ENCODE results near the gene ZNF423.
"Not testable (repeated sequence)": the region's sequence is repeated elsewhere in the genome, so short reads cannot be mapped to it uniquely, and the experiment has no call there.

ZNF423 gene

DNA sequence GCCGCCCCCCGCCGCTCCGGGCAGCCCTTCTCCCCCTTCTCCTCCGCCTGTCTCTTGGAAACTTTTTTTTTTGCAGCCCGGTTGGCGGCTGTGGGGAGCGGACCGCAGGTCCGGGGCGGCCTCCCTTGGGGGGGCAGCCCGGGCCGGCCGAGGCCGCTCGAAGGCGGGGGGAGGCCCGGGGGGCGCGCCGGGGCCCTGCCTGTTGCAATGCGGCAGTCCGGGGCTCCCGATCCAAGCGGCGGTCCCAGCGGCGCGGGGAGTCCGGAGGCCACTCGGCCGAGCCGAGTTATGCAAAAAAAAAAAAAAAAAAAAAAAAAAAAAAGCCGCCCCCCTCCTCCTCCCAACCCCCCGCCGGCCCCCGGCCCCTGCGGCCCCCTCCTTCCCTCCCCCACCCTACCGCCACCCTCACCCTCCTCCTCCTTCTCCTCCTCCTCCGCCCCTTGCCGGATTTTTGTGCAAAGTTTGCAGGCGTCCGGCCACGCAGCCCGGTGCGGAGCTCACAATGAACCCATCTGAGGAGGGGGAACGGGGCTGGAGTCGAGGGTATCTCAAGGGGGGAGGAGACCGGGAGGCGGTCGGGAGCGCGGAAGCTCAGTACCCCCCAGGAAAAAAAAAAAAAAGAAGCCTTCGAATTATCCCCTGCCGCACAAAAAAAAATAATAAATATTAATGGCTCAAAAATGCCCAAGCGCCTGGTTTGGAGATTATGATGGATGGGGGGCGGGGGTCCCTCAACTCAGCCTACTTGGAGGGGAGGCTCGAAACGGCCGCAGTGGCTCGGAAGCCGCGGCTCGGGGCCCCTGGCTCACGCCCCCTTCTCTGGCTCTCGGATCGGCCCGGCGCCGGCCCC lies at the start of gene ZNF423:
TSS of gene ZNF423 (minus strand) at position 291 of the 850 bp plus-strand sequence. CDS start 338 bp downstream, outside the sequence.
- no peak for DNase-seq (ENCODE audit: low spot score)

DNA sequence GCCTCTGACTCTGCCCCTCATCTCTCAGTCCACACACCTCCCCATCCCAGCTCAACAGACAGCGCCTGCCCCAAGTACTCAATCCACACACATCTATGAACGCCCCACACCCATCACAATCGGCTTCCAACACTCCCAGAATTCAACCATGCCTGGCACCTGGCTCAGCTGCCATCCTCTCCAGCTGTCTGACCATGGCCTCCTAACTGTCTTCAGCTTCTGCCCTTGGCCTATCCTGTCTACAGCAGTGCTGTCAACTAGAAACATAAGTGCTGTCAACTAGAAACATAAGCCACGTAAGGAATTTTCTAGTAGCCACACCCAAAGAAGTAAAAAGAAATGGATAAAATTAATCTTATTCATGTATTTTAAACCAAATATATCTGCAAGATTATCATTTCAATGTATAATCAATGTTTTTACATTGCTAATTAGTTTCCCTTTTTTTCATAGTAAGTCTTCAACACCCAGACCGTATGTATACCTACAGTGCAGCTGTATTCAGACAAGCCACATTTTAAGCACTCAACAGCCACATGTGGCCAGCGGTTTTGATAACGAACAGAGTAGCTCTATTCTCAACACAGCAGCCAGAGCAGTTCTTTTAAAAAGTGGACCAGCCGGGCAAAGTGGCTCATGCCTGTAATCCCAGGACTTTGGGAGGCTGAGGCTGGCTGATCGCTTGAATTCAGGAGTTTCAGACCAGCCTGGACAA lies 48.6 kb upstream of the ZNF423 start:
- no peak for DNase-seq (ENCODE audit: low spot score)

DNA sequence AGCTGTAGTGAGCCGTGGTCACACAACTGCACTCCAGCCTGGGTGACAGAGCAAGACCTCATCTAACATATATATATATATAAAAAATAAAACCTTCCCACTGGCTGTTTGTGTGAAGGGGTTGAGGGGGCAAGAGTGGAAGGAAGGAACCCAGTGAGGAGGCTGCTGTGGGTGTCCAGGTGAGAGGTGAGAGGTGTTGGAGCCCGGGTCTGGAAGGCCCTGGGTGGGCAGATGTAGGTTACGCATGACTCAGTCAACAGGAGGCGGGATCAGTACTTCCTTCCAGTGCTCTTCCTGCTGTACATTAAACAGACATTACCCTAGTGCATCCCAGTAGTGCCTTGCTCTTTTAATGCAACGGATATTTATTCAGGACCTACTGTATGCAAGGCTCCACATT lies 47.0 kb upstream of the ZNF423 start:
- DNase-seq (ENCODE audit: low spot score): no peak

DNA sequence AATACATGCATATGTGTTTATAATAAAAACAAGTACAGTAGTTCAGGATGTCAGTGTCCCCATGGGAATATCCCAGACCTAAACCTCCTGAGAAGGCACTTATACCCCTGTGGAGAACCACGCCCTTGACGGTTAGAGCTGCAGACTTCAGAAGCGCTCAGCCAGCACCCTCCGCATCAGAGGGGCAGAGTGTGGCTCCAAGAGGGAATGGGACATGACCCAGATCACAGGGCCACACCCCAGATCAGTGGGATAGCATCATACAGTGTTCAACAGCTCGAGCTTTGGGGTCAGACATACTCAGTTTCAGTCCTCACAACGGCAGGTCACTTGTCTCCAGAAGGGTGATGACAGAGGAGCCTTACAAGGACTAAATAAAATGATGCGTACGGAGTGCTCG lies 45.8 kb upstream of the ZNF423 start:
- no peak for DNase-seq (ENCODE audit: low spot score)

DNA sequence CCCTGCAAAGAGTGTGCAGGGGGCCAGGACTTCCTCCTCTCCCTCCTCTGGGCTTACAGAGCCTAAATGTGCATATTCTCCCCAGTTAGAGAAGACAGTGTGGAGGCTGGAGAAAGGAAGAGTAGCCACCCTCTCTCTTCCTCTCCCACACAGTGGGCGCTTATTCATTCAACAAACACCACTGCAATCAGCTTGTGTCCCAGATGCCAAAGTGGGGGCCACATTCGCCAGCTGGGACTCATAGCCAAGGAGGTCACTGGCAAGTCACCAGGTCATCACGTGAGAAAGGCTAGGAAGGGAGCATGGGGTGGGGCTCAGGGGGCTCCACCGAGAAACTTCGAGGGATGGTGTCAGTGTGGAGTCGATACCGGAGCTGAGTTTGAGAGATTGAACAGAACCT lies 45.0 kb upstream of the ZNF423 start:
- DNase-seq (ENCODE audit: low spot score): no peak

DNA sequence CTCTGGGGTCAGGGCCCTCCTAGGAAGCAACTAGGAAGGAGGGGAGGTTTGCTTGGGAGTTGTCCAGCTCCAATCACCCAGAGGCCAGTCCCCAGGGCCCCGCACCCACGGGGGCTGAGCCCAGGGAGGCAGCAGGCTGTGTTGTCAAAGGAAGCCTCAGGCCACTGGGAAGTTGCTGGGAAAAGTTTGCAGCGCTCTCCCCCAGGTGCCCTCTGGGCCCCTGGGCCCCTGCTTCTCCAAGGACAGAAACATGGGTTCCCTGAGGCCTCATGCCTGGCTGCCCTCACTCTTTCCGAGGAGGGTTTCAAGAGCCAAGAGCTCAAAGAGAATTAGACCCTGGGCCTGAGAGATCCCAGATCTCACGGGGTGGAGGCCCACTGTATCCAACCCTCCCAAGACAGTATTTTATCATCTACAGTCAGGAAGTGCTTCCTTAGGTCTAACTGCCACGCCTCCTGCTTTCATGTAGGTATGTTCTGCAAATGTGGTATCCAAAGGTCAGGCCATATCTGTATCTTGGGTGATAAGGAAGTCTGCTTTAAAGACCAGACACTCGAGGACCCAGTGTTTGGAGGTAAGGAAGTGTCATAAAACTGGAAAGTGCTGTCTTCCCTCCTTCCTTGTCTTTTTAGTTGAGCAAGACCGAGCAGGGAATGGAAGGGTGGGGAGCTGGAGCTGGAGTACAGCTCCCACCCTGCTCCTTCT lies 44.2 kb upstream of the ZNF423 start:
- no peak for DNase-seq (ENCODE audit: low spot score)

DNA sequence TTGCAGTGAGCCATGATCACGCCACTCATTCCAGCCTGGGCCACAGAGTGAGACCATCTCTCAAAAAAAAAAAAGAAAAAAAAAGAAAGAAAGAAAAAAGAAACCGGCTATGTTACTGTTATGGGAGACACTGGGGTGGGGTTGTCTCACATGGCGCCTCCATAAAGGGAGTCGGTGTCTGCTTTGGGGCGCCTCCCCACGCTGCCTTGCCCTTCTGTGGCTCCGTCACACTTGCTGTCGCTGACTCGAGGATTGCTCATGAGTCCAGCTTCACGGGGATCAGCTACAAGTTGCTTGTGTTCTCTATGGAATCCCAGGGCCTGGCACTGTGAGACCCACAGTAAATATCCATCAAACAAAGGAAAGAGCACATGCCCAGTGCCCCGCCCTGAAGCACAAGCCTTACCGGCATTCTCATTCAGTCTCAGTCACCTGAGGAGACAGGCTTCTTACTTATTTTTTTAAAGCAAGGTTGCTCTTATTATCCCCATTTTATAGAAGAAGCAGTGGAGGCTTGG lies 40.6 kb upstream of the ZNF423 start:
- DNase-seq (ENCODE audit: low spot score): no peak

DNA sequence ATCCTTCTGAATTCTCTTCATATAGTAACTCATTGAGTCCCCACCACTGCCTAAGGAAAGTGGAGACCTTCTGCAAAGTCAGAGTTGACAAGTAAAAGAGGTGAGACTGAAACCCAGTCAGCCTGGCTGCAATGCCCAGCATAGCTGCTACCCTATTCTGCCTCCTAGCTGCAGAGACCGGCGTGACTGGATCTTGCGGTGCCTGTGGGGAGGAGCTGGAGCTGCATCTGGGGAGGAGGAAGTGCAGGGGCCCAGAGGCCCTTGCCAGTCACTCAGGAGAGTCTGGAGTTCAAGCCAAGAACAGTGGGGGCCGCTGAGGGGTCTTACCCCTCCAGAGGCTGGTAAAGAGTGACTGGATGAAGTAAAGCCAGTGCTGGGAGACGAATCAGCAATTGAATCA lies 35.0 kb upstream of the ZNF423 start:
- no peak for DNase-seq (ENCODE audit: low spot score)

DNA sequence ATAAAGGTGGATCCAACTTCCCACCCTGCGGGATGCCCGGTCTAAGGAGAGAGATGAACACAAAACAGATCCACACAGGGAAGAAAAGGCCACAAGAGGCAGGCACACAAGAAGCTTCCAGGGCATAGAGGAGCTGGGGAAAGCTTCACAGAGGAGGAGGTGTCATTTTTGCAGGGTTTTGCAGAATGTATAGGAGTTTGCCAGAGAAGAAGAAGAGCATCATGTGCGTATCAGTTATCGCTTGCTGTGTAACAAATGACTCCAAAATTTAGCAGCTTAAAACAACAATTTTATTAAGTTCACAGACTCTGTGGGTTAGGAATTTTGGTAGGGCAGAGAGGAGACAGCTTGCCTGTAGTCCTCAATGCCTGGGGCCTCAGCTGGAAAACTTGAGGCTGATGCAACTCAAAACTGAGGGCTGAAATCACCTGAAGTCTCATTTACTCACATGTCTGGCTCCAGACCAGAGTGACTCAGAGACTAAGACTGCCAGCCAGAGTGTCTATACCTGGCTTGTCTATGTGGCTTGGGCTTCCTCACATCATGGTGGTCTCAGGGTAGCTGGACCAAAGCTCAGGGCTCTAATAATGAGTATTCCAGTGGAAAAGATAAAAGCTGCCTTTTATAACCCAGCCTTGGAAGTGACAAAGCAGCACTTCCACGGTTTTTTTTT lies 33.9 kb upstream of the ZNF423 start:
- DNase-seq (ENCODE audit: low spot score): no peak

DNA sequence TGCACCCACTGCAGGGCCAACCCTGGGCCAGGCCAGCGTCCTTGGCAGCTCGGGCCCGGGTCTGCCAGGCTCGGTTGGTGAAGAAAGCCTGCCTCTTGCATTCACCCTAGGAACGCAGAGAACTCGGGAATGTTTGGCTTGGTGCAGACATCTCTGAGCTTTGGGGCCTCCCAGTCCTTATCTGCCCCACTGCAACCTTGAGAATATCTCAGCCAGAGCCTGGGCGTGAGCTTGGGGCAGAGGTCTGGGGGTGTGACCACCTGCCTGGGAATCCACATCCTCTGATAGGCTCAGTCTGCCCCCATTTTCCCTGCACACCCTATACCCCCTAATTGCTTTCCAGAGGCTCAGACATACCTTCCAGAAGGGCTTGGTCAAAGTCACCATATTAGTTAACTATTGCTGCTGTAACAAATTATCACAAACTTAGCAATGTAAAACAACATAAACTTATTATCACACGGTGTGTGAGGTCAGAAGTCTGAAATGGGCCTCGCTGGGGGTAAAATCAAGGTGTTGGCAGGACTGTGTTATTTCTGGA lies 30.7 kb upstream of the ZNF423 start:
- DNase-seq (ENCODE audit: low spot score): no peak

DNA sequence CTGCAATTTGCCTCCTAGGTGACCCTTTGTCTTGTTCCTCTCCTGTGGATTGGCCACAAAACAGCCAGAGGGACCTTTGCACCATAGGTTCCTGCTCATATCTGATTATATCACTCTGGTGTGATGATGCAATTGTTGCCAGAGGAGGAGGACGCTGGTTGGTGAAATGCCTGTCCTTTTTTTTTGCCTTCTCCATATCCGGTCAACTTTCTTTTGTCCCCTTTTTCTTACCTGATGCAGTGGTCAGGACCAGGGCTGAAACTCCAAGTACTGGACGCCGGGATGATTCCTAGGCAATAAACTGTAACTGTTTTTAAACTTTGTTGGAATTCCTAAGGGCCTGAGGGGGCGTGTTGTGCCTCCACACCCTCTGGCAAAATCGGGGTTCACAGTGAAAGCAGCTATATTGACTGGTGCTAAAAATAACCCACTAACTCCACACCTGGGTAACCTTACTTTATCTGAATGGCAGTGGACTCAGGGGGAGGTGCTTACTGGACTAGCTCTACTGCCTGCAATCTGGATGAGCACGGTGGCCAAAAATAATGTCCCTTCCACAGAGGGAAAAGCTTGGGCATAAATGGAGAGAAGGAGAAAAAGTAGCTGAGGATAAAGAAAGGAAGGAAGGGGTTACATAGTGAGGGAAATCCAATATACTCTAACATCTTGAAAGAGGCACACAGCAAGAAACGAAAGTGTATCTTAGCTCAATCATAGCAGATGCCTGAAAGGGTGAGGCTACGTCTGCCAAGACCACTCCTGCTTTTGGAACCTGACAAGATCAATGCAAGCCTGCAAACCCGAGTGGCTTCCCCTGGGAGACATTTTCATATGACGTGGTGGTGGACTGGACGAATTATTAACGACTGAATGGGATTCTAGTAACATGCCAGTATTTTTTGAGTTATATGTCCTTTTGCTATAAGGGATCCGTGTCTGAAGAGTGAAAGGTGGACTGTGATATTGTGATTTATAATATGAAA lies 28.4 kb upstream of the ZNF423 start:
- no peak for DNase-seq (ENCODE audit: low spot score)

DNA sequence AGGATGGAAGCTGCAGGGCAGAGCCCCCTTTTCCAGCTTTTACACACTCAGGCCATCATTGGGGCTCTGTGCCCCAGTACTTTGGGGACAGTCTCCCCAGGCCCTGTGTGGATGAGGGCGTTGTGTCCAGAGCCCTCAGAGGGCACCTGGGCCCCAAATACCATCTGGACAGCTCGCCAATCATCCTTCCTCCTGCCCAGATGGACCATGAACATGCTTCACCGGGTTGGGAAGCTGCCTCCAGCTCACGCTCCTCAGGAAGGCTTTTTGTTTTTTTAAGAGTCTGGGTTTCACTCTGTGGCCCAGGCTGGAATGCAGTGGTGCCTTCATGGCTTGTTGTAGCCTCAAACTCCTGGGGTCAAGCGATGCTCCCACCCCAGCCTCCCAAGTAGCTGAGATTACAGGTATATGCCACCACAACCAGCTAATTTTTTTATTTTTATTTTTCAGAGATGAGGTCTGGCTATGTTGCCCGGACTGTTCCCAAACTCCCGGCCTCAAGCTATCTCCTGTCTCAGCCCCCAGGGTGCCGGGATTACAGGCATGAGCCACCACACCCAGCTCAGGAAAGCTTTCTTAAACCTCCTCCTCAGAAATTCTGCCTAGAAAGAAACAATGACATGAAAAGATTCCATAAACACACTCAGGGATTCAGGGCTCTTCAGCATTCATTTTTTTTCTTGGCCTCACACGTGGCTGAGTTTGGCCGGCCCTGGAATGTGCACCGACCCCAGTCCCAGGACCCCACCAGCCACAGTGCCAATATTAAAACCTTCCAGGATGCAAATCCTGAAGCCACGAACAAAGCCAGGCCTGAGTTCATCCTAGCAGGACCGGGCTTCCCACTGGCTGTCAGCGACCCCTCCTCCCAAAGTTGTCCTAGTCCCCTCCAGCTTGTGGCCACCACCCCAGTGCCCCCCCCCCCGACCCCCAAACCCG lies 27.4 kb upstream of the ZNF423 start:
- DNase-seq (ENCODE audit: low spot score): no peak

DNA sequence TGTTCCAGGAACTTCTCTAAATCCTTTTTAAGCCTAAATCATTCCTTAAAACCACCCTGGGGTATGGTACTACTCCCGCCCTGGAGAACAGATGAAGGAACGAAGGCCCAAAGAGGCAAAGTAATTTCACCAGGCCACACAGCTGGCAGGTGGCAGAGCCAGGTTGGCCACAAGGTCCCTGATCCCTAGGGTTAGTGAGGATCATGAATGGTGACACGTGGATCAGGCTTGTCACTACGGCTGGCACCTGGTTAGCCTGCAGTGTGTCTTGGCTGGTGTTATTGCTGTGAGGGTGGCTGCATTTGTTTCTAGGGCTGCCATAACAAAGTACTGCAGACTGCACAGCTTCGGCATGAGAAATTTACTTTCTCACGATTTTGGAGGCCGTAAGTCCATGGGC lies 26.0 kb upstream of the ZNF423 start:
- no peak for DNase-seq (ENCODE audit: low spot score)

DNA sequence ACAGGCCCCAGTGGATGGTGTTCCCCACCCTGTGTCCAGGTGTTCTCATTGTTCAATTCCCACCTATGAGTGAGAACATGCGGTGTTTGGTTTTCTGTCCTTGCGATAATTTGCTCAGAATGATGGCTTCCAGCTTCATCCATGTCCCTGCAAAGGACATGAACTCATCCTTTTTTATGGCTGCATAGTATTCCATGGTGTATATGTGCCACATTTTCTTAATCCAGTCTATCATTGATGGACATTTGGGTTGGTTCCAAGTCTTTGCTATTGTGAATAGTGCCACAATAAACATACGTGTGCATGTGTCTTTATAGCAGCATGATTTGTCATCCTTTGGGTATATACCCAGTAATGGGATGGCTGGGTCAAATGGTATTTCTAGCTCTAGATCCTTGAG lies 22.6 kb upstream of the ZNF423 start:
- not testable (repeated sequence) for DNase-seq (ENCODE audit: low spot score)

DNA sequence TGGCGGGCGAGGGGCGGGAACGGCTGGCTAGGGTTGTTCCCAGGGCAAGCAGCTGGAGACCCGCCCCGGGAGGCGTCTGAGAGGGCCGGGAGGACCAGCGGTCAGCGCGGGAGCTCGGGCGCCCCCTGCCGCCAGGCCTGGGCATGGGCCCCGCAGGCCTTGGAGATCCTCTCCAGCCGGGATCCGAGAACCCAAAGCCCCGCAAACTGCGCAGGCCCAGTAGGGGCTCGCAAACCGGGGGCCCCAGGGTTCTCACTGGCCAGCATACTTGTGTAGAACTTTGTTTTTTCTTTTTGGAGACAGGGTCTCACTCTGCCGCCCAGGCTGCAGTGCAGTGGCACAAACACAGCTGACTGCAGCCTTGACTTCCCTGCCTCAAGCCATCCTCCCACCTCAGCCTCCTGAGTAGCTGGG lies 20.8 kb upstream of the ZNF423 start:
- DNase-seq (ENCODE audit: low spot score): no peak

DNA sequence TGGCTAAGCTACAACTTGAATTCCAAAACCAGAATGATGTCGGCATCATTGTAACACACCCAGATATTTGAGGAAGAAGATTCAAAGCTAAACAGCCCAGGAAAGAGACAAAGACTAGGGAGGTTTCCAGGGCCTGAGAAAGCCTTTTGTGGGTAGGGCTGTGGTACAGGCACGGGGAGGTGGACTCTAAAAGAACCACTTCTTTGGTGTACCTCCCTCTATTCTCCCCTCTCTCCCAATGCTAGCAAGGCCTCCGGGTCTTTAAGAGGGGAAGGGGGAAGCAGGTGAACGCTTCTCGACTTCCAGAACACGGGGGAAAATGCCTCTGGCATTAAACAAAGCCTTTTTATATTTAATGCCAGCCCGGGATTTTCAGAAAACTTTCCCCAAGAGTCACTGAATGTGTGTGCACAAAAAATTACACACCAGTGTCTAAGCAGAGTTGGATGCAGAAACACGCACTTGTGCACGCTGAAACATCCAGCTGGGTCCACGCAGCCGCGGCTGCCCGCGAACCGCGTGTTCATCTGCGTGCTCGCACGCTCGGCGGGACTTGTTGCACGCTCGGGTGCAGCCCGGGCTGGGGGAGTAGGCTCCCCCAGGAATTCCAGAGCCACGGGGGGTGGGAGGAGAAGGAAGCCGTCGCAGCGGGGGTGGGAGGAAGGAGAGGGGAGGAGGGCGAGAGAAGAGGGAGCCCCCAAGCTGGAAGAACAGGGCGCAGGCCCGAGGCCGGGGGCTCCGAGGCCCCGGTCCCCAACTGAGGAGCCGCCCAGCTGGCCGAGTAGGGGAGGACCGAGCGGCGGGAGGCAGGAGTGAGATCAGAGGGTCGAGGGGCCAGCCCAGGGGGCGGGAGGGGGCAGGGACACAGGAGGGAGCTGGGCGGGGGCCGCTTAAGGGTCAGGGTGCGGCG lies 20.1 kb upstream of the ZNF423 start:
- no peak for DNase-seq (ENCODE audit: low spot score)

DNA sequence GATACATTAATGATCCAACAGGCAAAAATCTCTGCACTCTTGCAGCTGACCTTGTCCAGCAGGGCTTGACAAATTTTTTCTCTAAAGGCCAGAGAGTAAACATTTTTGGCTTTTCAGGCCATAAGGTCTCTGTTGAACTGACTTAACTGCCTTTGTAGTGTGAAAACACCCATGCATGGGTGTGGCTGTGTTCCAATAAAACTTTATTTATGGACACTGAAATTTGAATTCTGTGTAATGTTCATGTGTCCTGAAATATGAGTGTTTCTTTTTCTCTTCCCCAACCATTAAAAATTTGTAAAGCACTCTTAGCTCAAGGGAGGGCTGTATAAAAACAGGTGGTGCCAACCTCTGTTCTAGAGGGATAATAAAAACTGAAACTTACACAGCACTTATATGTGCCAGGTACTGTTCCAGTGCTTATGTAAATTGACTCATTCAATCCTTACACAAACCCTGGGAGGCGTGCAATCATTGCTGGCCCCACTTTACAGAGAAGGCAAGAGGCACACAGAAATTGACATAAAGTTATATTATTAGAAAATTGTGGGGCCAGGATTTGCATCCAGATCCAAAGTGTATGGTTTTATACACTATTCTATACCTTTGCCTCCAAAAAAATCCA lies 18.8 kb upstream of the ZNF423 start:
- DNase-seq (ENCODE audit: low spot score): no peak

DNA sequence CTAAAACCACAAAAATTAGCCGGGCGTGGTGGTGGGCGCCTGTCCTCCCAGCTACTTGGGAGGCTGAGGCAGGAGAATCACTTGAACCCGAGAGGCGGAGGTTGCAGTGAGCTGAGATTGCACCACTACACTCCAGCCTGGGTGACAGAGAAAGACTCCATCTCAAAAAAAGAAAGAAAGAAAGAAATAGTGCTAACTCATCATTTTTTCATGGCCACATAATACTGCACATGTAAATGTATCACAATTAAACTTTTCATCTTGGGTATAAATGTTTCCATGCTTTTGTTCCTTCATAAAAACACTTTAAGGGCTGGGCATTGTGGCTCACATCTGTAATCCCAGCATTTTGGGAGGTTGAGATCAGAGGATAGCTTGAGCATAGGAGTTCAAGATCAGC lies 15.9 kb upstream of the ZNF423 start:
- DNase-seq (ENCODE audit: low spot score): not testable (repeated sequence)

Data from CD4-positive, alpha-beta T cell treated with Interleukin-15 for 4 hours (primary cell).